Caki2 (cell line): ENCODE results near the gene CABLES2. TPM values are rescaled to one million over a fixed set of nuclear protein-coding genes. Genes with fewer than 3 reads are reported as not detected.

ENCODE experiments used
- DNase-seq: peaks from one replicate; pipeline ENCODE4 v3.0.0-alpha.2; 2015; ENCODE audit warnings: low read depth
- in situ Hi-C: cut with HindIII; loops from 2 replicates; pipeline ENCODE4 v1.10.0; 2016; ENCODE audit warnings: low sequenced_read_pairs, low pct_unique_long_range_greater_than_20kb, mixed read lengths
- total RNA-seq: library from RNA; depleted of rRNA; stranded (reverse); fragments of >200 nt; shearing (Covaris generic); gene quantifications from 2 replicates; pipeline ENCODE4 v1.2.3, GENCODE V29; 2014; ENCODE audit warnings: low replicate concordance; rRNA removed

Gene CABLES2
- total RNA-seq, 1 experiment from 2014 or later = 3.3 TPM

GRCh38 chr20:62349556-62350097, 57.5 kb downstream of the CABLES2 start:
- no peak for DNase-seq
- in situ Hi-C loops = no loop called here

GRCh38 chr20:62348604-62349003, 58.5 kb downstream of the CABLES2 start:
- in situ Hi-C loops = no loop called here
- no peak for DNase-seq

GRCh38 chr20:62347445-62347844, 59.6 kb downstream of the CABLES2 start:
- DNase-seq = no peak
- in situ Hi-C loops = no loop called here

GRCh38 chr20:62347151-62347404, 60.0 kb downstream of the CABLES2 start:
- no peak for DNase-seq
- in situ Hi-C loops = no loop called here

GRCh38 chr20:62346398-62347150, 60.5 kb downstream of the CABLES2 start:
- no peak for DNase-seq
- in situ Hi-C loops = no loop called here

- in situ Hi-C loops = no loop called here
- DNase-seq = no peak
Measured at GRCh38 chr20:62345681-62346370, 61.3 kb downstream of the CABLES2 start.

GRCh38 chr20:62344782-62345181, 62.3 kb downstream of the CABLES2 start:
- in situ Hi-C loops = no loop called here
- peak; percentile 35 for DNase-seq

- in situ Hi-C loops = no loop called here
- no peak for DNase-seq
Measured at GRCh38 chr20:62344092-62344491, 63.0 kb downstream of the CABLES2 start.

GRCh38 chr20:62342910-62343309, 64.2 kb downstream of the CABLES2 start:
- no peak for DNase-seq
- in situ Hi-C loops = no loop called here

- no peak for DNase-seq
- in situ Hi-C loops = no loop called here
Measured at GRCh38 chr20:62339647-62340062, 67.4 kb downstream of the CABLES2 start.

Other genes starting within 250 kb of the CABLES2 start
- 21.8 and 31.6 TPM in 2 replicates for gene MTG2, start 224.3 kb downstream of the CABLES2 start, total RNA-seq
- gene HRH3, start 187.0 kb downstream of the CABLES2 start, total RNA-seq = not detected in 2 replicates
- gene OSBPL2, start 168.8 kb downstream of the CABLES2 start, total RNA-seq = 14.0 and 17.9 TPM in 2 replicates
- 213 and 243 TPM in 2 replicates for gene ADRM1, start 104.3 kb downstream of the CABLES2 start, total RNA-seq
- 59.3 and 63.3 TPM in 2 replicates for gene LAMA5, start 40.0 kb downstream of the CABLES2 start, total RNA-seq
- 2,013 and 2,296 TPM in 2 replicates for gene RPS21, start 20.2 kb downstream of the CABLES2 start, total RNA-seq
- gene RBBP8NL, start 20.3 kb upstream of the CABLES2 start, total RNA-seq = not detected in 2 replicates
- gene GATA5, start 68.7 kb upstream of the CABLES2 start, total RNA-seq = not detected in 2 replicates
- 65.5 and 77.6 TPM in 2 replicates for gene SLCO4A1, start 235.2 kb upstream of the CABLES2 start, total RNA-seq